Esophagus squamous epithelium (tissue), 4 donors: ENCODE data around the gene DENND1B.

Source experiments
- POLR2A ChIP-seq, 4 donors: fragments of 450-650 bp; IDR thresholded peaks; one replicate each; pipeline ENCODE4 v1.6.1; 2017; ENCODE audit warnings: antibody characterized with exemption in 4 of 4, mild to moderate bottlenecking in 4 of 4, moderate library complexity in 3 of 4
- TF ChIP-seq, protein P1 (sequence below), 6 experiments: fragments of 450-650 bp in 4 of 6; fragments of 200-600 bp in 2 of 6; sonication (generic) in 2 of 6; IDR thresholded peaks; one replicate each; pipeline ENCODE4 v1.5.1; 2016 to 2019; ENCODE audit warnings: antibody characterized with exemption in 6 of 6, mild to moderate bottlenecking in 4 of 6, moderate library complexity in 4 of 6

DNA sequence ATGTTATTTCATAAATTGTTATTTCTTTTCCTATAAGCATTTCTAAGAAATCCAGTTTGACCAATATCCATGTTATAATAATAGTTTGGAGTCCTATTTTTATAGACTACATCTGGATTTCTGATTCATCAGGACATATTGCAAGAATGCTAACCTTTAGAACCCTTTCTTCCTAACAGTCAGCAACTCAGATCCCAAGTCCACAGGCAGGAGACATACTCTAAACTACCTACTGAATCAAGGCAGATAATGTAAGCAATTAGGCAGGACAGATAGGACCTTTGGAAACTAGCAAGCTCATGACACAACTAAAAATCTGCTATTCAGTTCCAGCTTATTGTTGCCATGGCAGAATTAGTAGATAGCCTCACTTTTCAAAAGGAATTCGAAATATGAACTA lies 104.1 kb downstream of the DENND1B start:
- TF ChIP-seq, protein P1, sequence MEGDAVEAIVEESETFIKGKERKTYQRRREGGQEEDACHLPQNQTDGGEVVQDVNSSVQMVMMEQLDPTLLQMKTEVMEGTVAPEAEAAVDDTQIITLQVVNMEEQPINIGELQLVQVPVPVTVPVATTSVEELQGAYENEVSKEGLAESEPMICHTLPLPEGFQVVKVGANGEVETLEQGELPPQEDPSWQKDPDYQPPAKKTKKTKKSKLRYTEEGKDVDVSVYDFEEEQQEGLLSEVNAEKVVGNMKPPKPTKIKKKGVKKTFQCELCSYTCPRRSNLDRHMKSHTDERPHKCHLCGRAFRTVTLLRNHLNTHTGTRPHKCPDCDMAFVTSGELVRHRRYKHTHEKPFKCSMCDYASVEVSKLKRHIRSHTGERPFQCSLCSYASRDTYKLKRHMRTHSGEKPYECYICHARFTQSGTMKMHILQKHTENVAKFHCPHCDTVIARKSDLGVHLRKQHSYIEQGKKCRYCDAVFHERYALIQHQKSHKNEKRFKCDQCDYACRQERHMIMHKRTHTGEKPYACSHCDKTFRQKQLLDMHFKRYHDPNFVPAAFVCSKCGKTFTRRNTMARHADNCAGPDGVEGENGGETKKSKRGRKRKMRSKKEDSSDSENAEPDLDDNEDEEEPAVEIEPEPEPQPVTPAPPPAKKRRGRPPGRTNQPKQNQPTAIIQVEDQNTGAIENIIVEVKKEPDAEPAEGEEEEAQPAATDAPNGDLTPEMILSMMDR (IDR thresholded peaks at IDR 0.05) = no peak
- no peak for TF ChIP-seq POLR2A (IDR thresholded peaks at IDR 0.05)
